NCI-H146 (cell line): ENCODE data around the gene NWD2.

Experiments used
- DNase-seq: peaks from one replicate; lab custom pipeline; 2025; lab: John Stamatoyannopoulos, UW

Gene NWD2

DNA sequence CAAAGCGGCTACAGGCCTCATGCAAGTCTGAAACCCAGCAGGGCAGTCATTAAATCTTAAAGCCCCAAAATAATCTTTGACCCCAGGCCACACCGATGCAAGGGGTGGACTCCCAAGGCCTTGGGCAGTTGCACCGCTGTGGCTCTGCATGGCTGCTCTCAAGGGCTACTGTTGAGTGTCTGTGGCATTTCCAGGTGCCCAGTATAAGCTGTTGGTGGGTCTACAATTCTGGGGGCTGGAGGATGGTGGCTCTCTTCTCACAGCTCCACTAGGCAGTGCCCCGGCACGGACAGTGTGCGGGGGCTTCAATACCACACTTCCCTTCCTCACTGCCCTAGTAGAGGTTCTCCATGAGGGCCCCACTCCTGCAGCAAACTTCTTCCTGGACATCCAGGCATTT is 60.1 kb downstream of the NWD2 start:
- no peak for DNase-seq

DNA sequence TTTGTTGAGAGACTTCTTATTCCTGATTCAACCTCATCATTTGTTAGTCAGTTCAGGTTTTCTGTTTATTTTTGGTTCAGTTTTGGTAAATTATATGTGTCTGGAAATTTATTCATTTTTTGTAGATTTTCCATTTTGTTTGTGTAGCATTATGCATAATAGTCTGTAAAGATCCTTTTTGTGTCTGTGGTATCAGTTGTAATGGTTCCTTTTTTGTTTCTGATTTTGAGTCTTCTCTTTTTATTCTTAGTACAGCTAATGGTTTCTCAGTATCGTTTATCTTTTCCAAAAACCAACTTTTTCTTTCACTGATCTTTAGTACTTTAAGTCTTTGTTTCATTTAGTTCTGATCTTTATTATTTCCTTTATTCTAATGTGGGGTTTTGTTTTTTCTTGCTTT is 61.4 kb downstream of the NWD2 start:
- no peak for DNase-seq

DNA sequence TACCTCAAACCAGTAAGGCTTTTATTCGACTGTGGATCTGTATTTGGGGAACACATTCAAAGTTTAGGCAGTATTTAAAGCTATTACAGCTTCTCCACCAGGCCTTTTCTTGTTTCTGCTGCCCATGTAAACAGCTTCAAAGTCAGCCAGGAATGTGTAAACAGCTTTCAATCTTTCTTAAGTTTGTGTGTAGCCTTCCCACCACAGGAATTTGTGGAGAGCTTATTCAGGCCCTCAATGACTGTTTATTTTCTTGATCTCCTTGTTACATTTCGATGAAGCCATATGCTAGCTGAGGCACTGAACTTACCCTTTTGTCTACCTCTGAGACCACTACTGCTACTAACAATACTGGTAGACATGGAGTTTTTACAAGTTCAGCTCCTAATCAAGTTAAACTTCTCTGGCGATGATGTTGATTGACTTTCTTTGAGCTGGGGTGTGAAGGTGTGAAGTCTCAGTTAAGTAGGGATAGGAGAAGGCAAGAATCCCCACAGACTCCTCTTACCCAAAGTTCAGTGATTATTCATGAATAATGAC is 72.6 kb downstream of the NWD2 start:
- DNase-seq: no peak

DNA sequence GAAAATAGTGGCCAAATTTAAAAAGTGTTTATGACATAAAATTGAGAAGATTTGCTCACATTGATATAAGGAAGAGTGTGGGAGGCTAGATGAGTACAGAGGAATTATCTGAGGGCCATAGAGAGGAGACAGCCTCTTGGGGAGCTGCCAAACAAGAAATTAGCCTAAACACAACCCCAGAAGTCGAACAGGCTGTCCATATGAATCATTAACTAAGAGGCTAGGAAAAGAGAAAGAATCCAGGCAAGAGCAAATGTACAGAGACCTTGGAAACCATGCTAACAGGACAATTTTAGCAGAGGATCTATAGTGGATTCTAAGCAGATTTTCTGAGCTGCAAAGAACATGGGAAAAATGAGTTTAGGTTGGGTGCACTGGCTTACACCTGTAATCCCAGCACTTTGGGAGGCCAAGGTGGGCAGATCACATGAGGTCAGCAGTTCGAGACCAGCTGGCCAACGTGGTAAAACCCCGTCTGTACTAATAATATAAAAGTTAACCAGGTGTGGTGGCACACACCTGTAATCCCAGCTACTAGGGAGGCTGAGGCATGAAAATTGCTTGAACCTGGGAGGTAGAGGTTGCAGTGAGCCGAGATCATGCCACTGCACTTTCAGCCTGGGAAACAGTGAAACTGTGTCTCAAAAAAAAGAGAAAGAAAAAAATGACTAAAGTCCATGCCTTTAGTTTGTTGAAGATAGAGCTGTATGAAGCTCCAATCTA is 76.1 kb downstream of the NWD2 start:
- no peak for DNase-seq

DNA sequence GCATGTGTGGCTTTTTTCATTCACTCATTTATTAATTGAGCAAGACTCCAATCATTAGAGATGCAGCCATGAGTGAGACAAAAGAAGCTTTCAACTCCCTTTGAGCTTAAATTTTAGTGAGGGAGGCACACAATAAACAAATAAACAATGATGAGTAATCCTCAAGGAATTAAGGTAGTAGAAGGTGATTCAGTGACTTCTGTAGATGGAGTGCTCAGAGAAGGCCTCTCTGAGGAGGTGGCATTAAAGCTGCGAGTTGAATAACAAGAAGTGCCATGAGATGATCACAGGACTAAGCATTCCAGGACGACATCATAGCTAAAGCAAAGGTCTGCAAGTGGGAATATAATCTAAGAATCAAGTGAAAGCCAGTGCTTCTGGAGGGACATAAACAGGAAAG is 77.6 kb downstream of the NWD2 start:
- DNase-seq: no peak

DNA sequence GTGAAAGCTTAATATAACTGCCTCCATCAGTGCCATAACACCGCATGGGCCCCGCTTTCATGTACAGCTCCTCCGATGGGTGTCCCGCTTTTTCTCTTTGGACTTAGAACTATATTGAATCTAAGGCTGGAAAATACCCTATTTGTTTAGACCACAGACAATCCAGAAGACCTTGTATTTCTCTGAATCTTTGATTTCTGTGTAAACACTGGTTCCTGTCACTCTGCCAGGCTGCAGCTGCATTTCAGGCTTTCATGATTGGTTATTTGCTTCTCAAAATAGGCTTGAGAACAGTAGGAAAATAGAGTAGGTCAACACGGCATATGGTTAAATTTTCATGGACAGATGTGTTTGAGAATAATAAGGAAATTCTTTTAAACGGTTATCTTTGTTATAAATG is 80.0 kb downstream of the NWD2 start:
- DNase-seq: no peak

DNA sequence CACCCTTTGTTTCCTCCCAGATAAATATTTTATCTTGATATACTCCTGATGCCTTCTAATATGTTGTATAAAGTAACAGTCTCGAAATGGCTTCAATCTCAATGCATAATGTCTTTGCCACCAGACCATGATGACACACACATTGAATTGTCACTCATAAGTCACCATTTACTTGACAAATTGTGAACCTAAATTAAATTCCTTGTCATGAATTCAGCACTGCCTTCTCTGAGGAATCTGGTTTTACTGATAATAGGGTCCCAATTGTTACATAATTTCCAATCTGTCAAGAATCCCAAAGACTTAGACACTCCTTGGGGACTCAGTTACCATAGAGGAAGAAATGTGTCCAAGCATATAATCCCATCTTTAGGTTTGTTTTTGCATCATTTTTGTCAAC is 82.3 kb downstream of the NWD2 start:
- no peak for DNase-seq

DNA sequence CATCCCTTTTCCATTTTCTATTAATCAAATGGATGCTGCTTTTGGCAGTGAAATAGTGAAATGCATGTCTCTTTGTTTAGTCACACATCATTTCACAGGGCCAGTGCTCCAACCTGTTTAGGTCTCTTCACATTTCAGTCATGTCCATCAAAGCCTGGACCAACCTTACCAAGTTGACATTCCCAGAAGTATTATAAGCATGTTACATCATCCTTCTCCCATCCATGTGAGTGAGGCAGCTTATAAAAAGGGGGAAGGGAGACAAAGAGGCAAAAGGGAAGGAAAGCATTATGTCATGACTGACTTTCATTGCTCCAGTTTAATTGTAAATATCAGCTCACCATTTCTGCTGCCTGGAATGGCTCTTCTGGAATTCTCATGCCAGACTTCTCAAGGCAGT is 94.4 kb downstream of the NWD2 start:
- no peak for DNase-seq

DNA sequence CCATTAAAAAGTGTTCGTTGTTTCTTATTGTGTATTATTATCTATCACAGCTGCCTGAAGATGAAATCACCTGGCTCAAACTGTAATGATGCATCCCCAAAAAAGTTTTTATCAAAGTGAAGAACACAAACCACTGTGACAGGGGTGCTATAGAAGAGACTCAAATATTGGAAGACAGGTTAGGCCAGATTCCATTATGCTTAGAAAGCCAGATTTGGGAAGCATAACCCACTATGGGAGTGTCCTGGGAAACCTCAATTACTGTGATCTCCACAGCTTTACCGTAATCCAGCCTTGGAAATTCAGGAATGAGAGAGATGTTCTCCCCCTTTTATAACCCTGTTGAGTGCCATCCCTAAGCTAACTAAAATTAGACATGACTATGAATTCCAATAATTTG is 114.2 kb downstream of the NWD2 start:
- DNase-seq: no peak

DNA sequence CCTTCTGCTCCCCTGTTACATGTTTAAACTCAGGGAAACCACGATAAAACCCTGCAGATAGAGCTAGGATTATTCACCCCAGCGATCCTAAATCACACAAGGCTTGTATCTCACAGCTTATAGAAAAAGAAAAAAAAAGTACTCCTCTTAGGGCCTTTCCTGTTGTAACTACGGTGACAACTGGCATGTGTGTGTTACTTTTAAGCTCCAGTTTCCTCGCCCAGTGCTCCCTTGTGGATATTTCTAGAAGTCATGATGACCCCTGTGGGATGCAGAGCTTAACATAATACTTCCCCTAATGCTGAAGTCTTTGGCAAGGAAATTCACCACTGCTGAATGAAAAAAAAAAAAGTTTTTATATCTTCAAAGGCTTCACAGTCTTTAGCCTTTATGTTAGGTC is 114.7 kb downstream of the NWD2 start:
- no peak for DNase-seq

DNA sequence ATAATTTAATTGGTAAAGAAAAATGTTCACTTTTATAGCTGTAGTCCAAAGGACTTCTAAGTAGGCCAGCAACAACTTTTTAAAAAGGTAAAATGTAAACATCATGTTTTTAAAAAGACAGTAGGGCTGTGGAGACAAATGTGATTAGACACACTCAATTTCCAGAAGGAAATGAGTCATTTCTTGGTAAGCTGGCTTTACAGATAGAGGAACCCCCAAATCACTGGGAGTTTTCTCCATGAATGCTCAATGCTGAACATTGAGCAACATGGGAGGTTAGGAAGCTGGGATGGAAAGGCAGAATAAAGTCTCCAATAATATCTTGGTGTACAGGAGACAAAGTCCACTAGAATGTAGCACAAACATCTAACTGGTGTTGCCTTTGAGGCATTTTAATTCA is 121.3 kb downstream of the NWD2 start:
- no peak for DNase-seq

DNA sequence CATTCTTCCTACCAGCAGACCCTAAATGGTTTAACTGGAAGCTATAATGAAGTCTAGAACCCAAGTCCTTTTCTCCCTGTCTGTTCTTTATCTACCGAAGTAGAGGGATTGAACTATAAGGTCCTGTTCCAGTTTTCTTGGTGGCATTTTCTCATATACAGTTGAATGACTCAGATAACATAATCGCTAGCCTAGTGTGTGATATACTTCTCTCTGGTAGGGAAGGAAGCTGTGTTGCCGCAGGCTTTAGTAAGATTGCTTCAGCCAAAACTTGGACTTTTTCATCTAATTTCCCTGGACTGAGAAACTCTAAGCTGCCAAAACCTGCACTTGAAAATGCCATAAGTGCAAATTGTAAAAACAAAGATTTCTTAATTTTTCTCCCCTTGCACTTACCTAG is 123.4 kb downstream of the NWD2 start:
- DNase-seq: no peak

DNA sequence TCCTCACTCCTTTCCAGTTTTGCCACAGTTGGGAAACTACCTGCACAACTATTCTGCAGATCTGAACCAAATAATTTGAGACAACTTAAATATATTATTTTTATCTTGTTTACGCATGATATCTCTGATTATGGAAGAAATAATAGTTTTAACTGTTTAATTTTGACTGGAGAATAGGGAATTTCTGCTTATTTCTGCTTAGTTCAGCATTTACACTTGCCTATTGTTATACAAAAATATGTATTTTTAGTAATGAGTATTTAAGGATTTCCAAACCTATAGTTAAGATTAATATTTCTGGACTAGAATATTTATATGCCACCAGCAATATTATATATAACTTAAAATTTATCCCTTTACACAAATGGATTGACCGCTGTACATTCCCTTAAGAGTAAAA is 125.5 kb downstream of the NWD2 start:
- no peak for DNase-seq

DNA sequence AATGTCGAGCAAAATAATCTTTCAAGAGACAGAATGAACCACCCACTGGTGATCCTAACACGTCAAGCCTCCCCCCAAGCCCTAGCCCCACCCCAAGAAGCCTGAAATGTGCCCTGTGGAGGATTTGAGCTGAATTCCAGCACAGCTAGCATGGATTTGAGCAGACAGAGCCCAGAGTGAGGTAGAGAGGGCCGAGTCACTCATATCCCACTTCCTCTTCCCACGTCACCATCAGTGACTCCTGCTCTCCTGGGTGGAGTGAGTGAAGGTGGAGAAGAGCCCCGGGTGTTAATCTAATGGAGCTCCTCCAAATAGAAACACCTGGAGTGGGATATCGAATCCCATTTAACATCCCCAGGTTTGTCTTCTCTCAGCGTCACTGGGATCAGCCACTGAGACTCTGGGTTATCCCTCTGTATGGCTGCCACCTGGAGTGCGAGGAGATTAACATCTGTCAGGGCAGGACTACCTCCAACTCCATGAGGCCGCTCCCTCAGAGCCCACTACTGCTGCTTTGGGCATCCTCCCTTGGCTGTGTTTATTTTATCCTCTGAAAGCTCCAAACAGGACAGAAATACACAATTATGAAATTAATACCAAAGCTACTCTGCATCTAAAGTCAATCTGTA is 136.6 kb downstream of the NWD2 start:
- DNase-seq: no peak

DNA sequence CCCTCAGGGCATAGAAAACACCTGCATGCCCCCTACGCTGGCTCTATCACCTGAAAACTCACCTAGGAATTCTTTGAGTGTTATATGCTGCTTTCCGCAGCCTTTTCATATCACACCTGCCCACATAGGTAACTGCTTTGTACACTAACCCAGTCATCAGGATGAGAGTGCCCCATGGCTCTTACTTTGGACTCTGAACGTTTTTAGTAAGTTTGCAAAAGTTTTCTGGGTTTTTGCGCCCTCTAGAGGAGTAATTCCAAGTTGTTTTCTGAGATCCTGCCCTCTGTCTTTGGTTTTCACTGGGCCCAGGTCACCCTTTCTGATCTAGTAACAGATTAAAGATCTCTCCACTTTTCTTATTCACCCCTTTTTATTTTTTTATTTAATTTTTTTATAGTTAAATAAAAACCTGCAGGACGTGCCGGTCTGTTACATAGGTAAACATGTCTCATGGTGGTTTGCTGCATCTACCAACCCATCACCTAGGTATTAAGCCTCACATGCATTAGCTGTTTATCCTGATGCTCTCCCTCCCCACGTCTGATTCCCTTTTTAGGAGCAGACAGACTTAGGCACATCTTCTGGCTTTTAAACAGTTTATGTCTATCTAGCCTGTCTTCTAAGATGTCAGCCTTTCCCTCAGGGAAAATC is 139.2 kb downstream of the NWD2 start:
- DNase-seq: peak; percentile 10

DNA sequence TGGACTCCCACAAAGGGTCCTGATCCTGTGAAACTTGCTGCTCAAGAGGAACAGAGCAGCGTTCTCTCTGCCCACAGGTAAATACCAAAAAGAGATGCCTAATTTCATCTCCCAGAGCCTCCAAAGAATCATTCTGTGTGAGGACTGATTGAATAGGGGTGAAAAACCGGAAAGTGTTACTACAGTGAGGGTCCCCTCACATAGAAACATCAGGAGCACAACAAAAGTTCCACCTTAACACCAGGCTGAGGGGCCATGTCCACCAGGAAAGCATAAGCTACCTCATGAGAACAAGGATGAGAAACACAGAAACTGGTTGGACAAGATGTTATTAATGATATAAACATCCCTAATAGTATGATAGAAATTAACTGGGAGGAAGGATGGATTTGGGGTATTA is 140.9 kb downstream of the NWD2 start:
- DNase-seq: no peak

DNA sequence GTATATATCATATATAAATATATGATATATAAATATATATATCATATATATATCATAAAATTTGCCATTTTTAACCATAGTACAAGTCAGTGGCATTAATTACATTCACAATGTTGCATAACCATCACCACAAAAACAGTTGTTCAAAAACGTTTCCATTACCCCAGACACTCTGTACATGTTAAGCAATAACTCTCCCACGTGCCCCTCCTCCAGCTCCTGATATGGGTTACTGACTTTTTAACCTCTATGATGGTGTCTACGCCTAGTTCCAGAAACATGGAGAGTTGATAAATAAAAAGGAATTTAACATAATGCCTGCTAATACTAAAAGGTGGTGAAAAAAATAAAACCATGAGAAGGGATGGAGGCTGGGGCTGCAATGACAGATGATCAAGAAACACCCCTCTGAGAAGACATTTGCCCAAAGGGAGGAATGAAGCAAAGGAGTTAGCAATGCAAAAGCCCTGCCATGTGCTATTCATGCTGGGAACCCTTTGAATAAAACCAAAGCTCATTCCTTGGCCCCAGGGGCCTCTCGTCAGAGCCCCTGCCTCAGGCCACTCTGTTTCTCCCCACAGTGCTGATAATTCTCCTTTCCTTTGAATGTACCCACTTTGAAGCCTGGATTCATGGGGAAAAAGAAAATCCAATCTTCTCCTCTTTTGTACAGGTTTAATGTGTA is 144.3 kb downstream of the NWD2 start:
- no peak for DNase-seq

DNA sequence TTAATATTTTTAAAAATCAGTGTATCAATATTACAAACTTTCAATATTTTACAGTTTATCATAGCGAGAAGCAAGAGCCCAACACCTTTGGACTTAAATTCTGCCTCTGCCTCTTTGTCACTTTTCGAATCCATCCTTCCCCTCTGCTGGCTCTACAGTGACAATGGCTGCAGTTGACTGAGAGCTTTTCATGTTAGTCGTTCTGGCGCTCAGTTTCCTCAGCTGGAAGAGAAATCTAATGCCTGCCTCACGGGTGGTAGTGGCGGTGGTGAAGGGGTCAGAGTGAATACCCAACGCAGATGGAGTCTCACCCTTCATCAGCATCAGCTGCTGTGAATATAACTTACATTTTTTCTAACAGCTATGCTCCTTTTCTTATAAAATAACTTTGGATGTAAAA is 144.8 kb downstream of the NWD2 start:
- no peak for DNase-seq

DNA sequence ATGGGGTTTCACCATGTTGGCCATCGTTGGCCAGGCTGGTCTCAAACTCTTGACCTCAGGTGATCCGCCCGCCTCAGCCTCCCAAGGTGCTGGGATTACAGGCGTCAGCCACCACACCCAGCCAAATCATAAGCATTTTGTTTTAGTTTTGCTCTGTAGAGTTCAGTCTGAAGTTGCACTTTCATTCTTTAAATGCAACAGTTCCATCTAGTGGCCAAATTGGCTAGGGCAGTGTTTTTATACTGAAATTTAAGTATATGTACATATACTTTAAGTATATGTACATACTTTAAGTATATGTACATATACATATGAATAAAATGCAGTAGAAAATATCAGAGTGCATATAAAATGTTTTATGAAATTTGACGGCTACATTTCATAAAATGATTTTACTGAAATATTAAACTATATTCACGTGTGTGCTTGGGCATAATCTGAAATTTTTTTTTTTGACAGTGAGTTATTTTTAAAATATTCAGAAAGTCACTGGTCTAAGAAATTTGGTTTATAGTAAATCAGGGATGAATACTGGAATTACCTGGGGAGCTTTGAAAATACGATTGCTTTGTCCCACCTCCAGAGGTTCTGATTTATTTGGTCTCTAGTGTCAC is 145.5 kb downstream of the NWD2 start:
- peak; percentile 10 for DNase-seq

DNA sequence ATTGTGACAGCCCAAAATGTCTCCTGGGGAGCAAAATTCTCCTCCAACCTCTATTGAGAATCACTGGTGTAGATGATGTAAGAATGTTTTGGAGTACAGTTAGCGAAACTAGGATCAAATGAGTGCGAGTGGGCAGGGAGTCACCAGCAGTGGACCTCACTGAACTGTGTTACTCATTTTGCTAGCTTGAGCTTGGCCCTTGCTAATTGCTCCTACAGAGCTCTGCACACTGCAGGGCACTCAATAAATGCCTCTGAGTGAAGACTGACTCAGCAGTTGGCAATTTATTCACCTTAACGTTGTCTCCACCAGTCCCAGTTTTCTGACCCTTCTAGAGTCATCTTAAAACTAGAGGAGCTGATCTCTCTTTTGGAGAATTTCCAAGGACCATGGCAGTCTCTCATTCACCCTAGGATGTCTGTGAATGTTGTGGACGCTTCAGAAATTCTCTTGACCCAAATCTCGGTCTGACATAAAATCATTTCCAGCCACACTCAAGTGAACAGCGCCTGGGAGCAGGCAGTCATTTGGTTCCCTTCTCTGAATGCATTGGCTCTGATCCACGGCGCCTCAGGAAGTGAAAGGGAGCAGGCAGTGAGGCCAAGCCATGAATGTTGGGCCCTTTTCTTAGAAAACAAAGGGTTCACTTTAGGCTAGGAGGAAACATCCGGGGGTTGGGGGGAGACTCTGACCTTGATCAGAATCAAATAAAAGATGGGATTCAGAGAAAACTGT is 148.1 kb downstream of the NWD2 start:
- DNase-seq: no peak

DNA sequence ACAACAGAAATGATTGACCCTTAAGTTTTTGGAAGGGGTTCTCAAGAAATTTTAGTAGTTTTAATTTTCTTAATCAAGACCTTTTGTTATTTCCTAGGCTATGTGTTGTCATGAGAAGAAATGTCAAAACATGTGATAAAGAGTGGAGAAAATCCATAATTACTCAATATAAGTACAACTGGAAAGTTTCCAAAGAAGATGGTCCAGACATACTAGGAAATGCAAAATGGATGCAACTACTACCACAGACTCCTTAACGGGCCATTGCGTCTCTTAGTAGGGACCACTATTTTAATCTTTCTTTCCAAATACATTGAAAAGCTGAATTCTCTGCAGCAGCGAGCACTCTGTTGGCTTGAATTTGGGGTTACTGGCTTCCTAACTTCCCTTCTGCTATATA is 148.8 kb downstream of the NWD2 start:
- DNase-seq: no peak

DNA sequence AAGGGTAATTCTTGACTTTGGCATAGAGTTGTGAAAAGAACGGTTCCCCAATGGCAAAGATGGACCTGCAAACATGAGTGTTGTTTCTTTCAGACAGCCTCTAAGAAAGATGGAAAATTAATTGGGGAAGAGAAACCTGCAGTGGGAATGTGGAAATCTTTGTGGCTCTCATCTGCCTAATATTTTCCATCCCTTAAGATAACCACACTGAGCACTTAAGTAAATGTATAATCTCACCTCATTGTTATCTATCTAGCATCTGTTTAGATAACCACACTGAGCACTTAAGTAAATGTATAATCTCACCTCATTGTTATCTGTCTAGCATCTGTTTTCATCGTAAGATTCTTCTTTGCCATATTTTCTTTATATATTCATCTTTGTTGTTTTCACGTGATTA is 149.3 kb downstream of the NWD2 start:
- no peak for DNase-seq
